Neural progenitor cell (in vitro differentiated cells): ENCODE measurements around the gene CEP128.

Experiments used
- EZH2 ChIP-seq: fragments of 200-600 bp; sonication (generic); IDR thresholded peaks from 2 replicates; pipeline ENCODE4 v1.6.1; 2017; ENCODE audit warnings: antibody characterized with exemption, mild to moderate bottlenecking, moderate library complexity
- TF ChIP-seq, protein P1 (sequence below): fragments of 200-600 bp; sonication (generic); IDR thresholded peaks from 2 replicates; pipeline ENCODE4 v1.5.1; 2017; ENCODE audit warnings: antibody characterized with exemption, mild to moderate bottlenecking

DNA sequence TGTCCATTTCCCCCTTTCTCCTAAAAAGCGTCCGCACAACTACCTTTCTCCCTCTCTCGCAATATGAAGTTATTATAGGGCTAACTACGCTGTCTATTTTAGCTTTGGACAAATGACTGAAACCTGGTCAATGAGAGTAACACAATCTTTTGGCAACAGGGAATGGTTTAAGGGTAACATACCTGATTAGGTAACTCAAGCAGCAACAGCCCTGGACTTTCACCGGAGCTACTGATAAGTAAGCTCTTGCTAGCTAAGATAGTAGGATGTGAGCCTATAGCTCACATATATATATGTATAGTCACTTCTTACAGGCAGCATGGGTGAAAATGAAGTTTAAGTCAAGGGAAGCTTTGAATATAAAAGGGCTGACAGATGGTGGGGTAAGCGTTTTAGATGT lies 313.0 kb downstream of the CEP128 start:
- TF ChIP-seq, protein P1, sequence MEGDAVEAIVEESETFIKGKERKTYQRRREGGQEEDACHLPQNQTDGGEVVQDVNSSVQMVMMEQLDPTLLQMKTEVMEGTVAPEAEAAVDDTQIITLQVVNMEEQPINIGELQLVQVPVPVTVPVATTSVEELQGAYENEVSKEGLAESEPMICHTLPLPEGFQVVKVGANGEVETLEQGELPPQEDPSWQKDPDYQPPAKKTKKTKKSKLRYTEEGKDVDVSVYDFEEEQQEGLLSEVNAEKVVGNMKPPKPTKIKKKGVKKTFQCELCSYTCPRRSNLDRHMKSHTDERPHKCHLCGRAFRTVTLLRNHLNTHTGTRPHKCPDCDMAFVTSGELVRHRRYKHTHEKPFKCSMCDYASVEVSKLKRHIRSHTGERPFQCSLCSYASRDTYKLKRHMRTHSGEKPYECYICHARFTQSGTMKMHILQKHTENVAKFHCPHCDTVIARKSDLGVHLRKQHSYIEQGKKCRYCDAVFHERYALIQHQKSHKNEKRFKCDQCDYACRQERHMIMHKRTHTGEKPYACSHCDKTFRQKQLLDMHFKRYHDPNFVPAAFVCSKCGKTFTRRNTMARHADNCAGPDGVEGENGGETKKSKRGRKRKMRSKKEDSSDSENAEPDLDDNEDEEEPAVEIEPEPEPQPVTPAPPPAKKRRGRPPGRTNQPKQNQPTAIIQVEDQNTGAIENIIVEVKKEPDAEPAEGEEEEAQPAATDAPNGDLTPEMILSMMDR = no peak
- no peak for TF ChIP-seq EZH2
